ENCODE results near the gene MRTFA.
"Not testable (repeated sequence)": the region's sequence is repeated elsewhere in the genome, so short reads cannot be mapped to it uniquely, and the experiment has no call there.

DNA sequence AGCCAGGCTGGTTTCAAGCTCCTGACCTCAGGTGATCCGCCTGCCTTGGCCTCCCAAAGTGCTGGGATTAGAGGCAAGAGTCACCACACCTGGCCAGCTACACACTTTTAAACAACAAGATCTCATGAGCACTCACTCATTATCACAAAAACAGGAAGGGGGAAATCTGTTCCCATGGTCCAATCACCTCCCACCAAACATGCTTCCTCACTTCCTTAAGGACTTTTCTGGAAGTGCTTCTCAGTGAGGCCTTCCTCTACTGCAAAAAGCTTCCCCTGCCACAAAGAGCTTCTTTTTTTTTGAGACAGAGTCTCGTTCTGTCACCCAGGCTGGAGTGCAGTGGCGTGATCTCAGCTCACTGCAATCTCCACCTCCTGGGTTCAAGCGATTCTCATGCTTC lies 39.6 kb upstream of the MRTFA start:
- TF ChIP-seq POLR2A (IDR thresholded peaks at IDR 0.05; ENCODE audit: borderline replicate concordance, extremely low read depth, insufficient read depth, insufficient read length); CEBPB (IDR thresholded peaks at IDR 0.05; ENCODE audit: low read depth); EZH2 (IDR thresholded peaks at IDR 0.05); REST (IDR thresholded peaks at IDR 0.05; ENCODE audit: low read depth); ELF1 (IDR thresholded peaks at IDR 0.05; ENCODE audit: borderline replicate concordance, low read depth); JUND (IDR thresholded peaks at IDR 0.05): not testable (repeated sequence)
- TF ChIP-seq, protein P1, sequence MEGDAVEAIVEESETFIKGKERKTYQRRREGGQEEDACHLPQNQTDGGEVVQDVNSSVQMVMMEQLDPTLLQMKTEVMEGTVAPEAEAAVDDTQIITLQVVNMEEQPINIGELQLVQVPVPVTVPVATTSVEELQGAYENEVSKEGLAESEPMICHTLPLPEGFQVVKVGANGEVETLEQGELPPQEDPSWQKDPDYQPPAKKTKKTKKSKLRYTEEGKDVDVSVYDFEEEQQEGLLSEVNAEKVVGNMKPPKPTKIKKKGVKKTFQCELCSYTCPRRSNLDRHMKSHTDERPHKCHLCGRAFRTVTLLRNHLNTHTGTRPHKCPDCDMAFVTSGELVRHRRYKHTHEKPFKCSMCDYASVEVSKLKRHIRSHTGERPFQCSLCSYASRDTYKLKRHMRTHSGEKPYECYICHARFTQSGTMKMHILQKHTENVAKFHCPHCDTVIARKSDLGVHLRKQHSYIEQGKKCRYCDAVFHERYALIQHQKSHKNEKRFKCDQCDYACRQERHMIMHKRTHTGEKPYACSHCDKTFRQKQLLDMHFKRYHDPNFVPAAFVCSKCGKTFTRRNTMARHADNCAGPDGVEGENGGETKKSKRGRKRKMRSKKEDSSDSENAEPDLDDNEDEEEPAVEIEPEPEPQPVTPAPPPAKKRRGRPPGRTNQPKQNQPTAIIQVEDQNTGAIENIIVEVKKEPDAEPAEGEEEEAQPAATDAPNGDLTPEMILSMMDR (IDR thresholded peaks at IDR 0.05 in 2 of 3, conservative IDR thresholded peaks at IDR 0.05 in 1 of 3; ENCODE audit: borderline replicate concordance in 1 of 3, insufficient read depth in 1 of 3, low read depth in 2 of 3, low read length in 2 of 3), result not testable (repeated sequence)
